Measurements from ENCODE around the gene TBL1Y. TPM values are rescaled to one million over a fixed set of nuclear protein-coding genes. Genes with fewer than 3 reads are reported as not detected.

Gene TBL1Y
- total and polyA plus RNA-seq, 2 of the 13 experiments (the other 11 are each of a cell fraction or from before 2014, with no cell fraction given): 0.37 to 1.4 TPM

- TF ChIP-seq ZBTB49 (CRISPR knock-in tag; IDR thresholded peaks at IDR 0.05; ENCODE audit: borderline replicate concordance) (no peak), ZFP37 (CRISPR knock-in tag; IDR thresholded peaks at IDR 0.05; ENCODE audit: borderline replicate concordance) (no peak), ZNF546 (CRISPR knock-in tag; conservative IDR thresholded peaks at IDR 0.05) (no peak), MZF1 (CRISPR knock-in tag; IDR thresholded peaks at IDR 0.05; ENCODE audit: borderline replicate concordance) (no peak), ZFY (CRISPR knock-in tag; IDR thresholded peaks at IDR 0.05) (no peak), DMAP1 (CRISPR knock-in tag; IDR thresholded peaks at IDR 0.05) (peak; percentile 67), KAT2B (IDR thresholded peaks at IDR 0.05; ENCODE audit: borderline replicate concordance, low read depth, low read length) (no peak), CCDC6 (CRISPR knock-in tag; IDR thresholded peaks at IDR 0.05) (no peak), YEATS4 (CRISPR knock-in tag; IDR thresholded peaks at IDR 0.05; ENCODE audit: borderline replicate concordance) (peak; percentile 34; the same call in 1 of the 2 replicates), ZNF615 (CRISPR knock-in tag; IDR thresholded peaks at IDR 0.05; ENCODE audit: borderline replicate concordance) (no peak), CENPX (CRISPR knock-in tag; IDR thresholded peaks at IDR 0.05) (no peak), ZGPAT (CRISPR knock-in tag; IDR thresholded peaks at IDR 0.05) (no peak), NPAS2 (CRISPR knock-in tag; IDR thresholded peaks at IDR 0.05; ENCODE audit: borderline replicate concordance) (no peak), EEA1 (CRISPR knock-in tag; IDR thresholded peaks at IDR 0.05; ENCODE audit: borderline replicate concordance) (no peak), ZMYM4 (CRISPR knock-in tag; IDR thresholded peaks at IDR 0.05) (0 out of 2 replicates have a peak, but pooled peaks have one; percentile 36), TSC22D2 (CRISPR knock-in tag; IDR thresholded peaks at IDR 0.05; ENCODE audit: borderline replicate concordance) (no peak), FOSL2 (CRISPR knock-in tag; IDR thresholded peaks at IDR 0.05) (peak; percentile 16; the same call in 1 of the 2 replicates), STAT6 (CRISPR knock-in tag; IDR thresholded peaks at IDR 0.05; ENCODE audit: borderline replicate concordance) (no peak), ZNF317 (CRISPR knock-in tag; IDR thresholded peaks at IDR 0.05) (no peak), ZNF652 (CRISPR knock-in tag; IDR thresholded peaks at IDR 0.05; ENCODE audit: borderline replicate concordance, low read depth) (no peak), JUN (CRISPR knock-in tag; IDR thresholded peaks at IDR 0.05) (no peak), TEAD2 (CRISPR knock-in tag; IDR thresholded peaks at IDR 0.05) (no peak)
Measured at GRCh38 chrY:6909118-6909521, 1.4 kb upstream of the TBL1Y start (continued).

All from HepG2 (cell line).